GM12872 (cell line): Measurements from ENCODE around the gene ARHGDIB.

Experiments
- TF ChIP-seq, protein P1 (sequence below): IDR thresholded peaks from 3 replicates; pipeline ENCODE4 v1.5.1; 2011; ENCODE audit warnings: low read depth, mild to moderate bottlenecking, low read length, moderate library complexity; ENCODE audit not compliant: insufficient read depth

Gene ARHGDIB

DNA sequence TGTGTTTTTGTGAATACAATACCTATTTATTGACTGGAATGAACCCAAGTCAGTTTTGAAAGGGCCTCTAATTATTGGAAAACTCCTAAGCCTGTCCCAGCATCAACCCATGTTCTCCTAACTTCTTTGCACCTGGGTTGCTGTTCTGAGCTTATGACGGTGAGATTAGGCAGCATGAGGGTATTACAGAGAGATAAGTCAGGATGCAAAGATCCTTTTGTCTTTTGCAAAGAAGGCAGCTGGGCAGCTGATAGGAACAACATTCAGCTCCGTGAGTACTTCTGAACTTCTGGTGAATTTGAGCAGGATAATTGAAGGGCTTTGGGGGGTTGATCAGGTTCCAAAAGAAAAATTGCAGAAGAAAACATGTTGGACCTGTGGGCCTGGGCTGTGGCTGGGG, 11.4 kb upstream of the ARHGDIB start, which contains the start of gene PDE6H:
Gene PDE6H (plus strand): TSS at position 227 of the 400 bp plus-strand sequence. CDS start 4,971 bp downstream, outside the sequence.
- TF ChIP-seq, protein P1, sequence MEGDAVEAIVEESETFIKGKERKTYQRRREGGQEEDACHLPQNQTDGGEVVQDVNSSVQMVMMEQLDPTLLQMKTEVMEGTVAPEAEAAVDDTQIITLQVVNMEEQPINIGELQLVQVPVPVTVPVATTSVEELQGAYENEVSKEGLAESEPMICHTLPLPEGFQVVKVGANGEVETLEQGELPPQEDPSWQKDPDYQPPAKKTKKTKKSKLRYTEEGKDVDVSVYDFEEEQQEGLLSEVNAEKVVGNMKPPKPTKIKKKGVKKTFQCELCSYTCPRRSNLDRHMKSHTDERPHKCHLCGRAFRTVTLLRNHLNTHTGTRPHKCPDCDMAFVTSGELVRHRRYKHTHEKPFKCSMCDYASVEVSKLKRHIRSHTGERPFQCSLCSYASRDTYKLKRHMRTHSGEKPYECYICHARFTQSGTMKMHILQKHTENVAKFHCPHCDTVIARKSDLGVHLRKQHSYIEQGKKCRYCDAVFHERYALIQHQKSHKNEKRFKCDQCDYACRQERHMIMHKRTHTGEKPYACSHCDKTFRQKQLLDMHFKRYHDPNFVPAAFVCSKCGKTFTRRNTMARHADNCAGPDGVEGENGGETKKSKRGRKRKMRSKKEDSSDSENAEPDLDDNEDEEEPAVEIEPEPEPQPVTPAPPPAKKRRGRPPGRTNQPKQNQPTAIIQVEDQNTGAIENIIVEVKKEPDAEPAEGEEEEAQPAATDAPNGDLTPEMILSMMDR: no peak

DNA sequence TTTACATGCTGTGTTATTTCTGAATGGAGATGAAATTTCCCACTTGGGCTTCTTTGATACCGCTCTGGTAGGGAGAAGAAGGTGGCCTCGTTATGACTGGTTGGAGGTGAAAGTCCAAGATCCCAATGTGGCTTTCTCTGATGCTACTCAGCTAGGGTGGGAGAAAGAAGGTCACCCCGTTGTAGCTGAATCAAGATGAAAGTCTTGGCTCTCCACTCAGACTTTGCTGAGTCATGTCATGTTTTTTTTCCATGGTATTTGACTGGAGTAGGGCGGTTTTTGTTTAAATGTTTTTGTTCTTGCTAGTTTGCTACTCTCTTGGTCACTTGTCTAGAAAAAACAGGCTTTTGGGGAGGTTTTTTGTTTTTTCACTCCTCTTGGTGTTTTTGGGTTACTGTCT, 9.1 kb upstream of the ARHGDIB start:
- TF ChIP-seq, protein P1: no peak

DNA sequence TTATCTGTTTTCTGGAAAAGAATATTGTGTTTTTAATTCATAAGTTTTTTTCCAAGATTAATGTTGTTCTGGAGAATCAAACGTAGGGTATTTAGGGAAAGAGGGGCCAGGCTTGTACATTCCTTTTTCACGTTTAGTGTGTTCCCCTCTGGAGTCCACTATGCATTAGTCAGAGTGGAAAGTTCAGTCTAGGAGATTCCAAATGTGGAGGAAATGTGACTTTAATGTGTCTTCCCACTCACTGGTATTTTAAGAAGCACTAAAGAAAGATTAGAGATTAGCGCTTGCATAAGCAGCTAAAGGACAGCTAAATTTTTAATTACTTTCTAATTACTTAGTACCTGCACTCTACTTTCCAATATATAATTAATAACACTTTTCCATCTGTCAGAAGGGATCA, 7.1 kb upstream of the ARHGDIB start:
- TF ChIP-seq, protein P1: no peak

DNA sequence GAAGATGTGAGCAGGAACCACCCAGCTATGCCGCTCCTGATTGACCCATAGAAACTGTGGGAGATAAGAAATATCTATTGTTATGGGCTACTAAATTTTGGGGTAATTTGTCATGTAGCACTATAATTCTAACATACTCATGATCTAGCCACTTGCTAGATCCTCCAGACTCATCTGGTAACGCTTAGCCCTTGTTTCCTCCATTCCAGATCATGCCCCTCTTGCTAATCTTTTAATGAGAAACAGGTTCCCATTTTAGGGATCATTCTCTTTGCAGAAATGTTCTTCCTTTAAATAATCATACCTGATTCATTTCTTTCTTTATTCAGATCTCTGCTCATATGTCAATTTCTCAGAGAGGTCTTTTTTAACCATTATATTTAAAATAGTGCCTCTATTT, 3.8 kb upstream of the ARHGDIB start:
- TF ChIP-seq, protein P1: no peak

DNA sequence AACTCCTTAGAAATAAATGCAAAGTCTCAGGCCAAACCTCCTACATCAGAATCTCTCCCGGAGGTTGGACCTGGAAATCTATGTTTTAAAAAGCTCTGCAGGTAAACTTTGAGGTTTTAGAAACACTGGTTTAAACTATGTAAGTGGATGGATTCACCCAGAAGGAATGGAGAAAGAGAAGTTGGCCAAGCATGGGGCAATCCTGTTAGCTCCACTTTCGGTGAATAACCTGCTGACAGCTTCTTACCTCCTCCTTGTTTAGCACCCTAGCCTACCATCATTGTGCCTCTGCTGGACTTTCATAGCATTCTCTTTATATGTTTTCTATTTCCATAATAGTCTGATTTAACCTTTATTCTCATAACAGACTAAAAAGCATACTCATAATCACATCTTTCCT, 3.0 kb upstream of the ARHGDIB start:
- TF ChIP-seq, protein P1: no peak

DNA sequence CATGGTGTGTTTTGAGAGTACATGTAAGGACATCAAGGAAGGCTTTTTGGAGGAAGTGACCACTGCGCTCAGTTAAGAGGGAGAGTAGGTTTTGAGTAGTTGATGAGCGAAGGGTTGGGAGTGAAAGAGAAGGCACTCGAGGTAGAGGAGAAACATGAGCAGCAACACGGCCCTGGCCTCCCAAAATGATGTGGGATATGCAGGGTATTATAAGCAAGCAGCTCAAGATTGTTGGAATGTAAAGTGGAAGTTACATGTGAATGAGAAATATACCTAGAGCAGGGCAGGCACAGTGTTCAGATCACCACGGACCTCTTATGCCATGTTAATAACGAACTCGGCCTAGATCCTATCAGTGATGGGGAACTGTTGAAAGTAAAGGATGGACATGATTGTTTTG, 2.1 kb upstream of the ARHGDIB start:
- TF ChIP-seq, protein P1: no peak

DNA sequence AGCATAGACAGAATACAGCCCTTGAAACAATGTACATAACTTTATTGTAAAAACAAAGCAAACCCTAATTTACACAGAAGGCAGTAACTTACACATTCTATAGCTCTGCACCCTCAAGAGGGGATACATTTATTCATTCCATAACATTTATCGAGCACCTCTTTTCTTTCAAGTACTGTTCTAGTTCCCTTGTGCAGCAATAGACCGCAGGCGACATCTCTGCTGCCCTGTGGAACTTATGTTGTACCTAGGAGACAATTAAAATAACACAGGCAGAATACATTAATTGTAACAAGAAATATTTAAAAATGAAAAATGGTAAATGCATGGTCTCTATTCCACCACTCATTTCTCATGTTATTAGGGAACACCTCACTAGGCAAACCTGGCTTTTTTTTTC, 1.4 kb upstream of the ARHGDIB start:
- TF ChIP-seq, protein P1: no peak

DNA sequence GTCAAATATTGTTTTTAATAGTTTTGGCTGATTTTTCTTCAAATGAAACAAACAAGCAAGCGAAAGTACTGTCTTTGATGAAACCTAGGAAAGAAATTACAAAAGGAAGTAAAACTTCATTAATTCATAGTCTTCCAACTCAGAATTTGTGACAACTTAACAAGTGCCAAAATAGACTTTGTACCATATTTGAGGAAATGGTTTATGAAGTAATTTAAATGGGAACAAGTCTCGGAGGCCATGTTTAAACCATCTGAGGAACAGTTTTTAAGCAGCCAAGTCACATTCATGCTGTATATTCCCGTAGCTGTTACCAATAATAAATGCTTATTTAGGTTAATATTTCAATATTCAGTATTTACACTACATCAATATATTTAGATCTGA, 745 bp upstream of the ARHGDIB start:
- TF ChIP-seq, protein P1: no peak
